Stomach (tissue), 4 donors: Measurements from ENCODE around the gene SPRY1.

Source experiments
- CTCF ChIP-seq, 7 experiments: fragments of 450-650 bp in 4 of 7; fragments of 200-600 bp in 3 of 7; sonication (generic) in 3 of 7; IDR thresholded peaks; one replicate each; pipeline ENCODE4 v1.5.1; 2016 to 2019; ENCODE audit warnings: antibody characterized with exemption in 7 of 7, control low read depth in 2 of 7, mild to moderate bottlenecking in 1 of 7
- POLR2A ChIP-seq, 4 donors: fragments of 450-650 bp; IDR thresholded peaks; one replicate each; pipeline ENCODE4 v1.6.1; 2016; ENCODE audit warnings: antibody characterized with exemption in 4 of 4, control low read depth in 2 of 4, mild to moderate bottlenecking in 1 of 4, moderate library complexity in 1 of 4
- POLR2AphosphoS5 ChIP-seq, 3 donors: sonication (generic); formaldehyde crosslinking; IDR thresholded peaks; one replicate each; pipeline ENCODE4 v1.6.1; 2016; ENCODE audit warnings: antibody characterized with exemption in 3 of 3

GRCh38 chr4:123361195-123361861 lies 35.3 kb upstream of the SPRY1 start:
- TF ChIP-seq CTCF (IDR thresholded peaks at IDR 0.05) (no peak), POLR2A (IDR thresholded peaks at IDR 0.05) (no peak), POLR2AphosphoS5 (IDR thresholded peaks at IDR 0.05) (no peak)
